ENCODE measurements around the gene RXRA.

The RXRA gene

GRCh38 chr9:134475011-134475790, 148.9 kb downstream of the RXRA start:
- no peak for DNase-seq (ENCODE audit: low read depth)

DNA sequence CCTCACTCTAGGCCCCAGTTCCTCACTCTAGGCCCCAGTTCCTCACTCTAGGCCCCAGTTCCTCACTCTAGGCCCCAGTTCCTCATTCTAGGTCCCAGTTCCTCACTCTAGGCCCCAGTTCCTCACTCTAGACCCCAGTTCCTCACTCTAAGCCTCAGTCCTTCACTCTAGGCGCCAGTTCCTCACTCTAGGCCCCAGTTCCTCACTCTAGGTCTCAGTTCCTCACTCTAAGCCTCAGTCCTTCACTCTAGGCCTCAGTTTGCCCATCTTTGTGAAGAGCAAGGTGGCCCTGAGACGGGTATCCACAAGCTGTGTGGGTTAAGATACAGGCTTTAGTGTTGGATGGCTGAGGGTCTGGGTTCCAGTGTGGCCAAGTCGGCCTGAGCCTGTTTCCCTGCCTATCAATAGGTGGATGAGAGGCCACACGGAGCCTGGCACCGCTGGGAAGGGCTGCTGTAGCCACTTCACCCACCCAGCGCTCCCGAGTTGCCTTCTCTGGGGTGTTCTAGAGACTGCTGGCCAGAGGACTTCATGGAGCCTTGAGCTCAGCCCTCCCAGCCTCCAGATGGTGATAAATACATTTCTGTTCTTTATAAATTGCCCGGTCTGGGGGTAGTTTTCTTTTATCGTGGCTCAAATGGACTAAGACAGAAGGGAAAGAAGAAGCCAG, 150.2 kb downstream of the RXRA start:
- no peak for DNase-seq (ENCODE audit: low read depth)

DNA sequence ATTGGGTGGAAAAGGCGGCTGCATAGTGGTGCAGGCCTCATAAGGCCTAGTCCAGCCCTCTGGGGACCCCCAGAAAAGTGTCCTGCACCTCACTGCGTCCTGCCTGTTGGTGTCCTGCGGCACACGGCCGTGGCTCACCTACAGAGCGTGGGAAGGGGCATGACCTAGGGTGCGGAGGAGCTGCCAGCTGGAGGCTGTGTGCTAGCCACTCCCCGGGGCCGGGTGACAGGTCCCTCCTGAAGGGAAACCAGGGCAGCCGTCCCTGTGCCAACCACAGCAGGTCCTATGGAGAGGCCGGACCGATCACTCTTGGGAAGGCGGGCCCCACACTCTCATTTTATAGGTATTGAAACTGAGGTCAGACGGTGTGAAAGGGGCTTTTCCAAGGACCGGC, 150.7 kb downstream of the RXRA start:
- no peak for DNase-seq (ENCODE audit: low read depth)

DNA sequence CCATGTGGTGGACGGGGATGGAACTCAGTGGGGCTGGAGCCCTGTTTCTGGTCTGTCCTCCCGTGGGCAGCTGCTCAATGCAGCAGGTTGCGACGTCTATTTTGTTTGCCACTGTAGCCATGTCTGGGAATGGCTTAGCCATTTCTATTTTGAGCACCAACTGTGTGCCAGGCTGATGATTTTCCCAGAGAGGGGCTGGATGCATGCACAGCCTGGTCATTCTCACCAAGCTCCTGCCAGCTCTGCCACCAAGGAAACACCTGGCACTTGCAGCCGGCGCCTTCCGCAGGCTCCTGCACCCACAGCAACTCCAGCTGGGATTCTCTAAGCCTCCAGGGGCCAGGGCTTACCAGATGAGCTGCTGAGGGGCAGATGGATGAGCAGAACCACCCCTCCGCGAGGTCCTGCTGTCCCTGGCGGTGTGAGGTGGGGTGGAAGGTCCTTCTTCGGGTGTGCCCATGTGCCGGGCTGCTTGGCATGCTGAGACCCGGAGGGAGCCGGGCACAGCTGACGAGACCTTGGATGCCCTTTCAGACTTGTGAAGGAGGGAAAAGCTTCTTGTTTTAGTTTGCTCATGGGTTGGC, 151.2 kb downstream of the RXRA start:
- DNase-seq (ENCODE audit: low read depth), result no peak

GRCh38 chr9:134477927-134478326, 151.7 kb downstream of the RXRA start:
- DNase-seq (ENCODE audit: low read depth), result no peak

DNA sequence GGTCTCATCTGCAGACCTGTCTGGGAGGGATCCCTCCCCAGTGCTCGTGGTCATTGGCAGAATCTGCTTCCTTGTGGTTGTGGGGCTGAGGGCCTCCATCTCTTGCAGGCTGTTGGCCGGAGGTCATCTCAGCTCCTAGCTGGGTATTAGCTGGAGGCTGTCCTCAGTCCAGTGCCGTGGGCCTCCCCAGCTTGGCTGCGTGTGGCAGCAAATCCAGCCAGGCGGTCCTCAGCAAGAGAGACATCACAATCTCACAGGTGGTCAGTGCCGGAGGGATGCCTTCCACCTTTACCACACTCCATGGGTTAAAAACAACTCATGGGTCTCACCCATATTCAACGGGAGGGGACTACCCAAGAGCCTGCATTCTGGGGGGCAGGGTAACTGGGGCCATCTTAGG, 155.5 kb downstream of the RXRA start:
- no peak for DNase-seq (ENCODE audit: low read depth)

DNA sequence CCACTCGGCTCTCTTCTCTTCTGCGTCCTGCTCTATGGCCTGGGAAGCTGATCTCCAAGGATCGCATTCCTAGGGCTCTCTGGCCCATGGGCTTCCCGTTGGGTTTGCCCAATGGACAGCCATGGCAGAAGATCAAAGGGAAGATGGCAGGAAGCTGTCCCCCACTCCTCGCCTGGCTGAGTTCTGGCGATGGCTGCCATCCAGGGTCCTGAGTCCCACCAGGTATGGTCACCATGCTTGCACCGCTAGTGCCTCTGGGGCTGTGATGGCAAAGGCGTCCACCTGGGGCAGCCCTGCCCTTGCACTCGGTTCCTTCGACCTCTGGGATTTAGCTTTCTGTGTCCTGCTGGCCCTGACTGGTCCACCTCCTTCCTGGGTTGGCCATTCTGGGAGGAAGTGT, 156.0 kb downstream of the RXRA start:
- DNase-seq (ENCODE audit: low read depth), result no peak

- DNase-seq (ENCODE audit: low read depth), result no peak
These were observed 157.3 kb downstream of the RXRA start for GRCh38 chr9:134483361-134484184.

DNA sequence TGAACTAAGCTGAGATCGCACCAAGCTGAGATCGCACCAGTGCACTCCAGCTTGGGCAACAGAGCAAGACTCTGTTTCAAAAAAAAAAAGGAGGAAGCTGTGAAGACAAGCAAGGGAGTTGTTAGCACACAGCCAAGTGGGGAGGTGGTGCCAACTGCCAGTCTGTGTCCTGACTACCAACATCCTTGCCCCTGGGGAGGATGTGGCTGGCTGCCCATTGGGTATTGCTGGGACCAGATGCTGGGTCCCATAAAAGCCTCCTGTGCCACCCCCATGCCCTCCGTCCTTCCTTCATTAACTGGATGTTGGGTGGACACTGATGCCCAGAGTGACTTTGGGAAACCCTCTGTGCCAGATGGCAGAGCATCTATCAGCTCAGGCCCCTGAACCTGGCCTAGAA, 158.2 kb downstream of the RXRA start:
- no peak for DNase-seq (ENCODE audit: low read depth)

DNA sequence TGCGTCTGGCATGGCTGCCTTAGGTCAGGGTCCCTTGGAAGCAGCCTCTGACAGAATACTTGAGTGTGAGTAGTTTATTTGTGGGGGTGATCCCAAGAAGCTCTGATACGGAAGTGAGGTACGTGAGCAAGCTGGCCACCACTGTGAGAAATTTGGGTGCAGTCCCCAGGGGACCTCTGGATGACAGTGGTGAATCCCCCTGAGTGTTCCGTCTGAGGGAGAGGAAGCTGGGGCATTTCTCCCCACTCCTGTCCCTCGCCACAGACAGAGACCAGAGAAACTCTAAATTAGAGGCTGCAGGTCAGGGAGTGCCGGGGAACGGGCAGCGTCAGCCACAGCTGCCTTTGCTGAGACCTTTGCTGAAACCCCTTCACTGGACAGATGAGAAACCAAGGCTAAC, 159.4 kb downstream of the RXRA start:
- DNase-seq (ENCODE audit: low read depth), result no peak

DNA sequence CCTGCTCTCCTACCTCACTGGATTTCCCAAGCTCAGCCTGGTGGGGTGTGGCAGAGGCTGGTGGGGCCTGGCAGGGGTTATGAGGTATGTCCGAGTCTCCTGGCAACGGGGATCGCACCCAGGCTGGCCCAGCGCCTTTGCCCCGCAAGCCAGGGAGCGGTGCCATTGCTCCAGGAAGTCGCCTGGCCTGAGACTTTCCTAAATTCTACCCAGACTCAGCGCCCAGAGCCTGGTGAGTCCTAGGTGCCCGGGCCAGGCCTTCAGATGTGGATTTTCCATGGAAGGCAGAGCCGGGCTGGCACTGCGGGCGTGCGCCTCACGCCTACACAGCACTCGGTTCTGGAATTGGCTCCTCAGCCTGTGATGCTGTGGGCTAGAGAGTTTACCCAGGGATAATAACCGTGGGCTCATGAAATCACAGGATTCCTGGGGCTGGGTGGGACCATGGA, 159.9 kb downstream of the RXRA start:
- no peak for DNase-seq (ENCODE audit: low read depth)

DNA sequence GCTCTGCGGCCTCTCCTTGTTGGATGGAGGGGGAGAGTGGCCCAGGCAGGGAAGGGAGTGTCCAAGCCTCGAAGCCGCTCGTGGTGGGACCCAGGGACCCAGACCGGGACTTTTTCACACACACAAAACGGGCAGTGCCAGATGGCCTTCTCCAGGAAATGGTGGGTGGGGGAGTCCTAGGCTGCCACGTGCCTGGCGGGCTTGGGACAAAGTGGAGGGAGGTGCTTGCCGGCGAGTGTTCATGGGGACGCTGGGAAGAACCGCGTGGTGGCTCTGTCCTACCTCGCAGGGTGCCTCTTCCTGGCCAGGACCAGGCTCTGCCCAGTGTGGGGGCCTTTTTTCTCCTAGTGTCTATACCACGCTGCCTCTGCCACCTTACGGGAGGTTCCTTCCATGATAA, 160.3 kb downstream of the RXRA start:
- no peak for DNase-seq (ENCODE audit: low read depth)

All from stimulated activated CD8-positive, alpha-beta memory T cell treated with anti-CD3 and anti-CD28 coated beads, Interleukin-15, amount 100 ng/mL, for 24 hours (primary cell).